ENCODE measurements around the gene EZH1.

DNA sequence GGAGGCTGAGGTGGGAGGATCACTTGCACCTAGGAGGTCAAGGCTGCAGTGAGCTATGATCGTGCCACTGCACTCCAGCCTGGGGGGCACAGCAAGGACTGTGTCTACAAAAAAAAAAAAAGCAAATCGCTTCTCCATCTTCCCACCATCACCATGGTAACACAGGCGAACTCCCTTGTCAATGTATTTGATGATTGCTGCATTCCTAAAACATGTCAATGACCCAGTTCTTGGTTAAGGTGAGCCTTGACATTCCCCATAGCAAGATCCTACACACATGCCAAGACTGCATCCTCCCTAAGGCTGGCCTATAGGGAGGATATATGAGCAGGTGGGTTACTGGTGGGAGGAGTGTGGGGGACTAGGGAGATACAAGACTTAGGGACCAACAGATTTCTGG, 50.3 kb downstream of the EZH1 start:
- TF ChIP-seq EZH2 (IDR thresholded peaks at IDR 0.05; ENCODE audit: insufficient read depth, poor library complexity, severe bottlenecking): no peak
- no peak for TF ChIP-seq EZH2phosphoT487 (IDR thresholded peaks at IDR 0.05; ENCODE audit: insufficient read depth, low read depth)

Measured in GM23248 (cell line).